Brain microvascular endothelial cell (primary cell): ENCODE data around the gene NKPD1.

Experiments used
- DNase-seq: peaks from one replicate; pipeline ENCODE4 v3.0.0-alpha.2; 2020
- H3K27ac ChIP-seq: fragments of 250-450 bp; sonication (Bioruptor Pico); 2 replicates; pipeline ENCODE4 v1.5.1; 2020; ENCODE audit warnings: mild to moderate bottlenecking, moderate library complexity
- H3K27me3 ChIP-seq: fragments of 250-450 bp; sonication (Bioruptor Pico); replicated peaks from 2 replicates; pipeline ENCODE4 v1.5.1; 2020; ENCODE audit warnings: mild to moderate bottlenecking
- H3K36me3 ChIP-seq: fragments of 250-450 bp; sonication (Bioruptor Pico); replicated peaks from 2 replicates; pipeline ENCODE4 v1.5.1; 2020; ENCODE audit warnings: mild to moderate bottlenecking
- H3K4me3 ChIP-seq: 2 replicates; pipeline ENCODE4 v1.5.1; 2011; ENCODE audit warnings: low read depth, mild to moderate bottlenecking, control low read depth, low read length, moderate library complexity
- in situ Hi-C: cut with HindIII; loops from 2 replicates; pipeline ENCODE4 v1.10.0; 2017; ENCODE audit warnings: low sequenced_read_pairs, low pct_ligation_motif_present
- TF ChIP-seq, protein P1 (sequence below): IDR thresholded peaks from 2 replicates; pipeline ENCODE4 v1.5.1; 2011; ENCODE audit warnings: low read depth, mild to moderate bottlenecking, moderate library complexity, low read length, control low read depth, inconsistent platforms; ENCODE audit errors: missing control alignments

NKPD1 gene

DNA sequence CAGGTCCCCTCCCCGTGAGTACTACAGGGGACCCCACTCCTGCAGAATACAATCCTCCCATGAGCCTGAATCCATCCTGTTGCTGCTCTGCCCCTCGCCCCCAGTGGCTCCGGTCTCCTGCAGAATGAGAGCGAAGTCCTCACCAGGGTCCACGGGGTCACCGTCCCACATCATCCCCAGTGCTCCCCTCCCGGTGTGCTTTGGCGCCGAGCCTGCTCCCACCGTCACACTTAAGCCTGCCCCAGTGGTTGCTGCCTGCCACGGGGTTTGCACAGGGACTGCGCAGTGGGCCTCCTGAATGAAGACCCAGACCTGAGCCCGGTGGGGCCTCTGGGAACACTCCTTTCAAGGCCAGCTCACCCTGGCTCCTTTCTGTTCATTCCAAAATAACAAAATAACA lies 30.5 kb downstream of the NKPD1 start:
- no peak overlapping the region for H3K27ac ChIP-seq
- peaks cover 2% of the 10 kb centered on the region for H3K36me3 ChIP-seq
- TF ChIP-seq, protein P1, sequence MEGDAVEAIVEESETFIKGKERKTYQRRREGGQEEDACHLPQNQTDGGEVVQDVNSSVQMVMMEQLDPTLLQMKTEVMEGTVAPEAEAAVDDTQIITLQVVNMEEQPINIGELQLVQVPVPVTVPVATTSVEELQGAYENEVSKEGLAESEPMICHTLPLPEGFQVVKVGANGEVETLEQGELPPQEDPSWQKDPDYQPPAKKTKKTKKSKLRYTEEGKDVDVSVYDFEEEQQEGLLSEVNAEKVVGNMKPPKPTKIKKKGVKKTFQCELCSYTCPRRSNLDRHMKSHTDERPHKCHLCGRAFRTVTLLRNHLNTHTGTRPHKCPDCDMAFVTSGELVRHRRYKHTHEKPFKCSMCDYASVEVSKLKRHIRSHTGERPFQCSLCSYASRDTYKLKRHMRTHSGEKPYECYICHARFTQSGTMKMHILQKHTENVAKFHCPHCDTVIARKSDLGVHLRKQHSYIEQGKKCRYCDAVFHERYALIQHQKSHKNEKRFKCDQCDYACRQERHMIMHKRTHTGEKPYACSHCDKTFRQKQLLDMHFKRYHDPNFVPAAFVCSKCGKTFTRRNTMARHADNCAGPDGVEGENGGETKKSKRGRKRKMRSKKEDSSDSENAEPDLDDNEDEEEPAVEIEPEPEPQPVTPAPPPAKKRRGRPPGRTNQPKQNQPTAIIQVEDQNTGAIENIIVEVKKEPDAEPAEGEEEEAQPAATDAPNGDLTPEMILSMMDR, result no peak
- H3K4me3 ChIP-seq, result no peak overlapping the region
- H3K27me3 ChIP-seq, result no peaks in the 10 kb centered on the region
- in situ Hi-C loops, result no loop called here
- no peak for DNase-seq

- H3K27me3 ChIP-seq, result no peaks in the 10 kb centered on the region
- in situ Hi-C loops, result no loop called here
These were observed 32.0 kb downstream of the NKPD1 start for GRCh38 chr19:45128806-45129205.

DNA sequence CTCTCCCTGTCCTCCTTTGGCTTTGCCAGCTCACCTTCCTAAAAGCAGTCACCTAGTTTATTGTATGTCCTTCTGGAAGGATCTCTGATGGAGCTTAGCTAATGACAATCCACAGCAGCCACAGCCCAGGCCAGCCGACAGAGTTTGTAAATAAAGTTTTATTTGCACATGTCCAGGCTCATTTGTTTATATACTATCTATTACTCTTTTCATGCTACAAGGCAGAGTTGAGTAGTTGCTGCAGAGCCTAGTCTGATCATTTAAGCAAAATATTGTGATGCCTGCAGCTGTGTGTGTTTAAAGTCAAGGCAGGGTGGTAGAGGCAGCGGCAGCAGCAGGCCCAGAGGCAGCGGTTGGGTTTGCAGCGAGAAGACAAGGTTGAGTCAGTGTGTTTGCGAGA lies 32.6 kb downstream of the NKPD1 start:
- in situ Hi-C loops, result no loop called here
- TF ChIP-seq, protein P1, result no peak
- Histone ChIP-seq H3K27me3 (no peaks in the 10 kb centered on the region), H3K27ac (no peak overlapping the region), H3K36me3 (no peaks in the 10 kb centered on the region), H3K4me3 (no peak overlapping the region)
- DNase-seq, result no peak

More at GRCh38 chr19:45128806-45129205, 32.0 kb downstream of the NKPD1 start:
- TF ChIP-seq, protein P1, result no peak
- Histone ChIP-seq H3K4me3 (no peak overlapping the region), H3K36me3 (no peaks in the 10 kb centered on the region), H3K27ac (no peak overlapping the region)
- no peak for DNase-seq

GRCh38 chr19:45126654-45127053 lies 34.1 kb downstream of the NKPD1 start:
- no peak overlapping the region for H3K4me3 ChIP-seq
- DNase-seq, result no peak

DNA sequence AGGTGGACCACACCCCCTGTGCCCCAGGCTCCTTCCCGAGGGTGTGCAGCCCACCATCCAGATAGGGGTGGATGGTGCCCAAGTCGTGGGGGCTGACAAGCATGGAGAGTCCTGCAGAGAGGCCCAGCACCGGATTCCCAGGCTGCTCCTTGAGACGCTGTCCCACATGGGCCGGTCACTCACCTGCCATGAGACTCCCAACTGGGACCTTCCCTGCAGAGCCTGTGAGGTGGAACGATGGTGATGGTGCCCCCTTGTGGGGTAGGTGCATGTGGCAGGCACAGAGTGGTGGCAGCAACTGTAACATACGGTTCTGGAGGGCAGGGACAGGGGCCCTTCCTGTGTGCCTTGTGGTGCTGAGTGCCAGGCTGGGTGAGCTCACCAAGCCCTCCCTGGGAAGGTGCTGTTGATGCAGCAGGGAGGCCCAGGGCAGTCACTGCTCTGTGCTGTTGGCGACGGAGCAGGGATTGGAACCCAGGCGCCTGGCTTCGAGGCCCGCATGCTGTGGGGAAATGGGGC lies 34.7 kb downstream of the NKPD1 start:
- TF ChIP-seq, protein P1, result peak; percentile 93

More at GRCh38 chr19:45126654-45127053, 34.1 kb downstream of the NKPD1 start:
- Histone ChIP-seq H3K36me3 (no peaks in the 10 kb centered on the region), H3K27ac (no peak overlapping the region), H3K27me3 (no peaks in the 10 kb centered on the region)
- TF ChIP-seq, protein P1, result no peak
- in situ Hi-C loops, result no loop called here

GRCh38 chr19:45125360-45125759 lies 35.4 kb downstream of the NKPD1 start:
- no peak for DNase-seq
- Histone ChIP-seq H3K27me3 (no peaks in the 10 kb centered on the region), H3K27ac (no peak overlapping the region), H3K4me3 (no peak overlapping the region), H3K36me3 (no peaks in the 10 kb centered on the region)
- TF ChIP-seq, protein P1, result no peak
- in situ Hi-C loops, result no loop called here

More for the DNA sequence above, 34.7 kb downstream of the NKPD1 start:
- peak; percentile 48 for DNase-seq
- in situ Hi-C loops, result no loop called here
- Histone ChIP-seq H3K36me3 (no peaks in the 10 kb centered on the region), H3K27ac (no peak overlapping the region), H3K27me3 (no peaks in the 10 kb centered on the region), H3K4me3 (no peak overlapping the region)
